ENCODE results near the gene ZNF534.

Gene ZNF534

GRCh38 chr19:52428937-52429336, at the start of gene ZNF534:
Gene ZNF534 (plus strand): TSS chr19:52429148. CDS start chr19:52431475, 2,327 bp downstream.
- TF ChIP-seq ZFX (IDR thresholded peaks at IDR 0.05) (no peak), CTCF (conservative IDR thresholded peaks at IDR 0.05) (no peak)
- no peak within 1 kb of the TSS for H3K27ac ChIP-seq

- no peak for TF ChIP-seq ZFX (IDR thresholded peaks at IDR 0.05)
- TF ChIP-seq CTCF (conservative IDR thresholded peaks at IDR 0.05) = no peak; the same call in 1 of the 2 replicates
- H3K27ac ChIP-seq = no peak overlapping the region
Observed at GRCh38 chr19:52391135-52391534, 37.8 kb upstream of the ZNF534 start.

GRCh38 chr19:52397310-52398080, 31.5 kb upstream of the ZNF534 start, which contains the start of gene ZNF528:
Gene ZNF528 (plus strand): TSS chr19:52397849. CDS start chr19:52402014, 4,165 bp downstream.
- TF ChIP-seq CTCF (conservative IDR thresholded peaks at IDR 0.05) = no peak
- TF ChIP-seq ZFX (IDR thresholded peaks at IDR 0.05) = peak; percentile 30
- H3K27ac ChIP-seq = peak within 1 kb of the TSS; percentile 81

- peak overlapping the region; percentile 81 for H3K27ac ChIP-seq
- TF ChIP-seq CTCF (conservative IDR thresholded peaks at IDR 0.05) (no peak; the same call in 1 of the 2 replicates), ZFX (IDR thresholded peaks at IDR 0.05) (no peak; the same call in 1 of the 2 replicates)
Observed at GRCh38 chr19:52398081-52398441, 30.9 kb upstream of the ZNF534 start.

- no peak for TF ChIP-seq CTCF (conservative IDR thresholded peaks at IDR 0.05)
- TF ChIP-seq ZFX (IDR thresholded peaks at IDR 0.05) = no peak
- H3K27ac ChIP-seq = no peak overlapping the region
Observed at GRCh38 chr19:52410276-52410675, 18.7 kb upstream of the ZNF534 start.

GRCh38 chr19:52415711-52416110, 13.2 kb upstream of the ZNF534 start:
- H3K27ac ChIP-seq = no peak overlapping the region
- no peak for TF ChIP-seq ZFX (IDR thresholded peaks at IDR 0.05)
- TF ChIP-seq CTCF (conservative IDR thresholded peaks at IDR 0.05) = no peak

GRCh38 chr19:52442179-52442578, 13.2 kb downstream of the ZNF534 start:
- TF ChIP-seq ZFX (IDR thresholded peaks at IDR 0.05) (no peak), CTCF (conservative IDR thresholded peaks at IDR 0.05) (no peak)
- H3K27ac ChIP-seq = no peak overlapping the region
